Liver (tissue), 9 donors: ENCODE results near the gene RNF25. TPM values are rescaled to one million over a fixed set of nuclear protein-coding genes. Genes with fewer than 3 reads are reported as not detected.

ENCODE experiments used
- DNase-seq: peaks from one replicate; pipeline ENCODE4 v3.0.0-alpha.2; 2017; ENCODE audit warnings: low spot score
- H3K27ac ChIP-seq, 2 donors: one replicate each; pipeline ENCODE4 v1.7.0; 2013; ENCODE audit warnings: inconsistent platforms in 2 of 2, low read length in 2 of 2, control low read depth in 1 of 2, low read depth in 1 of 2, mild to moderate bottlenecking in 1 of 2
- H3K27me3 ChIP-seq, 4 donors: one replicate each; pipeline versions ENCODE4 v1.6.1 to v1.7.0; 2013; ENCODE audit warnings: low read length in 3 of 4, inconsistent platforms in 1 of 4, mild to moderate bottlenecking in 1 of 4, moderate library complexity in 1 of 4; ENCODE audit not compliant: control insufficient read depth in 4 of 4, insufficient read depth in 4 of 4
- H3K36me3 ChIP-seq, 4 donors: one replicate each; pipeline versions ENCODE4 v1.6.1 to v1.7.0; 2013; ENCODE audit warnings: low read length in 3 of 4, mild to moderate bottlenecking in 3 of 4, low read depth in 1 of 4, moderate library complexity in 1 of 4; ENCODE audit not compliant: control insufficient read depth in 4 of 4, insufficient read depth in 3 of 4
- H3K4me1 ChIP-seq, 4 donors: one replicate each; pipeline versions ENCODE4 v1.6.1 to v1.7.0; 2013; ENCODE audit warnings: low read length in 3 of 4, mild to moderate bottlenecking in 3 of 4, moderate library complexity in 1 of 4; ENCODE audit not compliant: control insufficient read depth in 4 of 4, insufficient read depth in 4 of 4
- H3K4me3 ChIP-seq, 3 donors: one replicate each; pipeline versions ENCODE4 v1.6.1 to v1.7.0; 2013; ENCODE audit warnings: low read length in 3 of 3, control low read depth in 1 of 3, low read depth in 1 of 3, mild to moderate bottlenecking in 1 of 3
- H3K9ac ChIP-seq, 2 donors: one replicate each; pipeline ENCODE4 v1.7.0; 2013; ENCODE audit warnings: low read length in 2 of 2, mild to moderate bottlenecking in 2 of 2, moderate library complexity in 2 of 2, control low read depth in 1 of 2, low read depth in 1 of 2
- H3K9me3 ChIP-seq, 4 donors: one replicate each; pipeline versions ENCODE4 v1.6.1 to v1.7.0; 2013; ENCODE audit warnings: low read length in 3 of 4; ENCODE audit not compliant: control insufficient read depth in 4 of 4
- CTCF ChIP-seq: fragments of 150-350 bp; IDR thresholded peaks from 2 replicates; pipeline ENCODE4 v1.5.1; 2017; ENCODE audit warnings: improper control_type of control experiment, low read depth, low read length; ENCODE audit not compliant: missing input control
- EGR1 ChIP-seq, 2 donors: IDR thresholded peaks; 2 replicates each; pipeline ENCODE4 v1.6.1; 2016 to 2018; ENCODE audit warnings: antibody characterized with exemption in 2 of 2, low read depth in 2 of 2
- FOXA1 ChIP-seq: IDR thresholded peaks from 2 replicates; pipeline ENCODE4 v1.6.1; 2016; ENCODE audit warnings: antibody characterized with exemption
- FOXA2 ChIP-seq: IDR thresholded peaks from 2 replicates; pipeline ENCODE4 v1.6.1; 2016; ENCODE audit warnings: antibody characterized with exemption
- GABPA ChIP-seq, 2 donors: IDR thresholded peaks in 1 of 2; conservative IDR thresholded peaks in 1 of 2; 2 replicates each; pipeline ENCODE4 v1.6.1; 2016; ENCODE audit warnings: antibody characterized with exemption in 2 of 2, mild to moderate bottlenecking in 1 of 2, moderate library complexity in 1 of 2
- HNF4A ChIP-seq, 2 donors: conservative IDR thresholded peaks; 2 replicates each; pipeline ENCODE4 v1.6.1; 2016; ENCODE audit warnings: antibody characterized with exemption in 2 of 2, mild to moderate bottlenecking in 2 of 2
- HNF4G ChIP-seq: IDR thresholded peaks from 2 replicates; pipeline ENCODE4 v1.6.1; 2016; ENCODE audit warnings: antibody characterized with exemption
- JUND ChIP-seq, 2 donors: IDR thresholded peaks; 2 replicates each; pipeline ENCODE4 v1.6.1; 2016; ENCODE audit warnings: antibody characterized with exemption in 2 of 2
- NR2F2 ChIP-seq: IDR thresholded peaks from 2 replicates; pipeline ENCODE4 v1.6.1; 2016; ENCODE audit warnings: antibody characterized with exemption
- RAD21 ChIP-seq, 2 donors: IDR thresholded peaks; 2 replicates each; pipeline ENCODE4 v1.6.1; 2016; ENCODE audit warnings: antibody characterized with exemption in 2 of 2, mild to moderate bottlenecking in 2 of 2
- RXRA ChIP-seq, 2 donors: IDR thresholded peaks; 2 replicates each; pipeline ENCODE4 v1.6.1; 2017 to 2018; ENCODE audit warnings: antibody characterized with exemption in 2 of 2, mild to moderate bottlenecking in 1 of 2
- SP1 ChIP-seq: IDR thresholded peaks from 2 replicates; pipeline ENCODE4 v1.6.1; 2018; ENCODE audit warnings: antibody characterized with exemption, mild to moderate bottlenecking
- TAF1 ChIP-seq: conservative IDR thresholded peaks from 2 replicates; pipeline ENCODE4 v1.6.1; 2016; ENCODE audit warnings: antibody characterized with exemption, mild to moderate bottlenecking
- YY1 ChIP-seq: IDR thresholded peaks from 2 replicates; pipeline ENCODE4 v1.6.1; 2016; ENCODE audit warnings: antibody characterized with exemption, mild to moderate bottlenecking
- ZBTB33 ChIP-seq: IDR thresholded peaks from 2 replicates; pipeline ENCODE4 v1.6.1; 2016; ENCODE audit warnings: antibody characterized with exemption
- WGBS: extraction: QIAGEN DNeasy Blood & Tissue Kit; methylation state at CpG from one replicate; pipeline ENCODE4 v1.1.7; 2013; 5-methylcytosine and 5-hydroxymethylcytosine counted together
- polyA plus RNA-seq, 2 donors: library from polyadenylated mRNA; stranded (reverse) in 1 of 2; unstranded in 1 of 2; fragments of 200-250 nt in 1 of 2; fragments of >200 nt in 1 of 2; fragmentation: Nextera tagmentation in 1 of 2; extraction: Ambion mirVana in 1 of 2; gene quantifications; one replicate each; pipeline versions ENCODE4 v1.2.1 to v1.2.3, GENCODE V29; 2013 to 2015
- total RNA-seq, 2 donors: library from RNA; depleted of rRNA; stranded (reverse); fragments of >200 nt; gene quantifications; one replicate each; pipeline ENCODE4 v1.2.3, GENCODE V29; 2014
- TF ChIP-seq, protein P1 (sequence below): IDR thresholded peaks from 2 replicates; pipeline ENCODE4 v1.6.1; 2016; ENCODE audit warnings: antibody characterized with exemption
- TF ChIP-seq, protein P2 (sequence below): IDR thresholded peaks from 2 replicates; pipeline ENCODE4 v1.6.1; 2016; ENCODE audit warnings: antibody characterized with exemption
- TF ChIP-seq, protein P3 (sequence below): IDR thresholded peaks from 2 replicates; pipeline ENCODE4 v1.6.1; 2016; ENCODE audit warnings: antibody characterized with exemption, mild to moderate bottlenecking
- donor health status: healthy.
- donor health status: healthy.
- donor health status: healthy.
- donor health status: healthy.
- donor health status: healthy.

RNF25 gene
- total and polyA plus RNA-seq, 4 donors, result 3.3 to 14.0 (median 7.4) TPM

GRCh38 chr2:218713922-218714321, 42.1 kb upstream of the RNF25 start (continued):
- TF ChIP-seq ZBTB33, result no peak
- no peak for TF ChIP-seq SP1
- TF ChIP-seq JUND (IDR thresholded peaks at IDR 0.05), result no peak
- TF ChIP-seq EGR1 (IDR thresholded peaks at IDR 0.05; ENCODE audit: low read depth in 2 of 2), result no peak
- TF ChIP-seq NR2F2, result no peak
- TF ChIP-seq YY1, result no peak
- no peak for TF ChIP-seq RXRA (IDR thresholded peaks at IDR 0.05)

DNA sequence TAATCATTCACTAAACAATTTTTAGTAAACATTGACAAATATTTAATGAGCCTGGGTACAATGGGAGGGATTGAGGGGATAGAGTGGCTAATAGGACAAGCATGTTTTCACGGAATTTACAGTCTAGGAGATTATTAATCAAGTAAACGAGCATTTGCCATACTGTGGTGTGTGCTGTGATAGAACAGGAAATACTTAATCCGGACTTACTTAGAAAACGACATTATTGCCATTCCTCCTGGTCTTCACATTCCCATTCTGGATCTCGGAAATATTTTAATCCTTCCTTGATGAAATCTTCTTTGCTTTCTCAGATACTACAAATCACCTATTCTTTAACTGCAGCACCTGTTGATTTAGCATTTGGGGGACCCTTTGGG, 39.7 kb upstream of the RNF25 start:
- Histone ChIP-seq H3K4me3 (peak overlapping the region; percentile 27 to 78 (median 73)), H3K9ac (peak overlapping the region; percentile 34 to 66), H3K36me3 (peaks cover 0 to 3% (median under 1%) of the 10 kb centered on the region in 4 donors), H3K27me3 (no peaks in the 10 kb centered on the region), H3K4me1 (peaks cover 0 to 16% (median 2%) of the 10 kb centered on the region in 4 donors), H3K27ac (peak overlapping the region; percentile 91 to 92), H3K9me3 (no peaks in the 10 kb centered on the region)
- TF ChIP-seq SP1 (peak; percentile 16), FOXA2 (peak; percentile 32), RXRA (IDR thresholded peaks at IDR 0.05) (peak in 1 of 2 donors; percentile 2), RAD21 (IDR thresholded peaks at IDR 0.05) (no peak)
- WGBS, result 6% methylated on average over 5 of the region's 5 CpGs
- no peak for DNase-seq

DNA sequence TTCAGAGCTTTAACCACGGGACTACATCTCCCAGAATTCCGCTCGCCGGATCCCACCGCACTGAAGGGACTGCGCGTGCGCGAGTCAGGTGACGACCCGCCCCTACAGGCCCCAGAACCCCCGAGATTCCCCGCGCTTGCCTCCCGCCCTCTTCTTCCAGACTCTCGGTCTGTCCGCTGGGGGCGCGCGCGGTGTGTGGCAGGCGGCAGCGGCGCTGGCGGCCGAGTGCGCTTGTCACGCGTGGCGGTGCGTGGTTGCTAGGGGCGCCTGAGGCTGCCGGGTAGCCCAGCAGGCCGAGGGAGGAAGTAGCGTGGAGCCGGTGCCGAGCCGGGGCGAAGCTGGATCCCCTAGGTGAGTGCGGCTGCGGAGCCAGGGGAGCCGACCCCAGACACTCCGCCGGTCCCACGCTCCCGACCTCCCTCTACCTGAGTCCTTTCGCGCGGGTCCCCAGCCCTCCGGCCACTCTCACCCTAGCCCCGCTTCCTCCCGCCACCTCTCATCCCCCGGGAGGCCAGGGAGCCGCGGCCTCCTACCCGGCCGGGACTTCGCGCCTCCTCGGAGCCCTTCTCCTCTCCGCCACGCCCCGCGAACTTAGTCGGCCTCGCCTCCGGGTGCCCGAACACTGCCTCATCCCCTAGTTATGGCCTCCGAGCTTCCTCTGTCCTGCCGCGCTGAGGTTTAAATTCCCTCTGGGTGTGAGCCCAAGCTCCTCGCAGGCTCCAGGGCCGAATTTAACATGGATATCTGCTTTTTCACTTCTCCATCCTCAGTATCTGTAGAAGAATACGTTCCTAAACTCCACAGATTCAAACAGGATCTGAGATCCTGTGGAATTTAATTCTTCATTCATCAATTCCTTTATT, 39.1 kb upstream of the RNF25 start, which contains the start of gene TTLL4:
TTLL4 (plus strand) TSS at position 149 of the 863 bp plus-strand sequence. CDS start 26,842 bp downstream, outside the sequence.
- under 1% methylated on average over 74 of the region's 74 CpGs for WGBS
- peak; percentile 97 for DNase-seq
- Histone ChIP-seq H3K9ac (peak within 1 kb of the TSS; percentile 34 to 66), H3K9me3 (no peaks in the 10 kb centered on the region), H3K27ac (peak within 1 kb of the TSS; percentile 91 to 92), H3K27me3 (no peaks in the 10 kb centered on the region), H3K36me3 (peaks cover 0 to 2% (median under 1%) of the 10 kb centered on the region in 4 donors), H3K4me1 (peaks cover 0 to 16% (median 2%) of the 10 kb centered on the region in 4 donors), H3K4me3 (peak within 1 kb of the TSS; percentile 66 to 78 (median 73))
- TF ChIP-seq RXRA (IDR thresholded peaks at IDR 0.05) (peak in 1 of 2 donors; percentile 9), JUND (IDR thresholded peaks at IDR 0.05) (no peak), HNF4G (no peak), EGR1 (IDR thresholded peaks at IDR 0.05; ENCODE audit: low read depth in 2 of 2) (no peak), SP1 (peak; percentile 24), ZBTB33 (peak; percentile 47), FOXA2 (no peak), FOXA1 (no peak), RAD21 (IDR thresholded peaks at IDR 0.05) (peak; percentile 77 to 79), HNF4A (conservative IDR thresholded peaks at IDR 0.05) (no peak), NR2F2 (no peak), CTCF (peak; percentile 75), GABPA (IDR thresholded peaks at IDR 0.05 in 1 of 2, conservative IDR thresholded peaks at IDR 0.05 in 1 of 2) (peak in 1 of 2 donors; percentile 64), YY1 (peak; percentile 95), TAF1 (no peak)
- TF ChIP-seq, protein P1, sequence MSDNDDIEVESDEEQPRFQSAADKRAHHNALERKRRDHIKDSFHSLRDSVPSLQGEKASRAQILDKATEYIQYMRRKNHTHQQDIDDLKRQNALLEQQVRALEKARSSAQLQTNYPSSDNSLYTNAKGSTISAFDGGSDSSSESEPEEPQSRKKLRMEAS, result peak; percentile 18
- TF ChIP-seq, protein P2, sequence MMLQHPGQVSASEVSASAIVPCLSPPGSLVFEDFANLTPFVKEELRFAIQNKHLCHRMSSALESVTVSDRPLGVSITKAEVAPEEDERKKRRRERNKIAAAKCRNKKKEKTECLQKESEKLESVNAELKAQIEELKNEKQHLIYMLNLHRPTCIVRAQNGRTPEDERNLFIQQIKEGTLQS, result no peak
- TF ChIP-seq, protein P3, sequence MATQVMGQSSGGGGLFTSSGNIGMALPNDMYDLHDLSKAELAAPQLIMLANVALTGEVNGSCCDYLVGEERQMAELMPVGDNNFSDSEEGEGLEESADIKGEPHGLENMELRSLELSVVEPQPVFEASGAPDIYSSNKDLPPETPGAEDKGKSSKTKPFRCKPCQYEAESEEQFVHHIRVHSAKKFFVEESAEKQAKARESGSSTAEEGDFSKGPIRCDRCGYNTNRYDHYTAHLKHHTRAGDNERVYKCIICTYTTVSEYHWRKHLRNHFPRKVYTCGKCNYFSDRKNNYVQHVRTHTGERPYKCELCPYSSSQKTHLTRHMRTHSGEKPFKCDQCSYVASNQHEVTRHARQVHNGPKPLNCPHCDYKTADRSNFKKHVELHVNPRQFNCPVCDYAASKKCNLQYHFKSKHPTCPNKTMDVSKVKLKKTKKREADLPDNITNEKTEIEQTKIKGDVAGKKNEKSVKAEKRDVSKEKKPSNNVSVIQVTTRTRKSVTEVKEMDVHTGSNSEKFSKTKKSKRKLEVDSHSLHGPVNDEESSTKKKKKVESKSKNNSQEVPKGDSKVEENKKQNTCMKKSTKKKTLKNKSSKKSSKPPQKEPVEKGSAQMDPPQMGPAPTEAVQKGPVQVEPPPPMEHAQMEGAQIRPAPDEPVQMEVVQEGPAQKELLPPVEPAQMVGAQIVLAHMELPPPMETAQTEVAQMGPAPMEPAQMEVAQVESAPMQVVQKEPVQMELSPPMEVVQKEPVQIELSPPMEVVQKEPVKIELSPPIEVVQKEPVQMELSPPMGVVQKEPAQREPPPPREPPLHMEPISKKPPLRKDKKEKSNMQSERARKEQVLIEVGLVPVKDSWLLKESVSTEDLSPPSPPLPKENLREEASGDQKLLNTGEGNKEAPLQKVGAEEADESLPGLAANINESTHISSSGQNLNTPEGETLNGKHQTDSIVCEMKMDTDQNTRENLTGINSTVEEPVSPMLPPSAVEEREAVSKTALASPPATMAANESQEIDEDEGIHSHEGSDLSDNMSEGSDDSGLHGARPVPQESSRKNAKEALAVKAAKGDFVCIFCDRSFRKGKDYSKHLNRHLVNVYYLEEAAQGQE, result peak; percentile 58
